Measurements from ENCODE around the gene KMT5C.

DNA sequence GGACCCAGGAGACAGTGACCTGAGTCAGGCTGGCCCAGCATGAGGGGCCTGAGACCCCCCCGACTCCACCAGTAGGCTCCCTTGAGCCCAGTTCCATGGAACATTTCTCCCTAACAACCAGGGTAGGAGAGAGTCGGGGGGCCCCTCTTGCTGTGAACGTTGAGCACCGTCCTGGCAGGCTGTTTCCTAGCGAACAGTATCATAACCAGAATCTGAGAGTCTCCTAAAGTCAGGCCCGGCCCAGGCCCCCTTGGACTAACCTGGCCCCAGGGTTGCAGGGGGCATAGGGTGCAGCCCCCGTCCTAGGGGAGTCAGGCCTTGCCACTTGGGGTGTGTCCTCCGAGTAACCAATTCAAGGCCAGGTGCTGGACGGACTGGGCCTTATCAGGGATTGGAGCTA lies 28.3 kb upstream of the KMT5C start:
- TF ChIP-seq, protein P1, sequence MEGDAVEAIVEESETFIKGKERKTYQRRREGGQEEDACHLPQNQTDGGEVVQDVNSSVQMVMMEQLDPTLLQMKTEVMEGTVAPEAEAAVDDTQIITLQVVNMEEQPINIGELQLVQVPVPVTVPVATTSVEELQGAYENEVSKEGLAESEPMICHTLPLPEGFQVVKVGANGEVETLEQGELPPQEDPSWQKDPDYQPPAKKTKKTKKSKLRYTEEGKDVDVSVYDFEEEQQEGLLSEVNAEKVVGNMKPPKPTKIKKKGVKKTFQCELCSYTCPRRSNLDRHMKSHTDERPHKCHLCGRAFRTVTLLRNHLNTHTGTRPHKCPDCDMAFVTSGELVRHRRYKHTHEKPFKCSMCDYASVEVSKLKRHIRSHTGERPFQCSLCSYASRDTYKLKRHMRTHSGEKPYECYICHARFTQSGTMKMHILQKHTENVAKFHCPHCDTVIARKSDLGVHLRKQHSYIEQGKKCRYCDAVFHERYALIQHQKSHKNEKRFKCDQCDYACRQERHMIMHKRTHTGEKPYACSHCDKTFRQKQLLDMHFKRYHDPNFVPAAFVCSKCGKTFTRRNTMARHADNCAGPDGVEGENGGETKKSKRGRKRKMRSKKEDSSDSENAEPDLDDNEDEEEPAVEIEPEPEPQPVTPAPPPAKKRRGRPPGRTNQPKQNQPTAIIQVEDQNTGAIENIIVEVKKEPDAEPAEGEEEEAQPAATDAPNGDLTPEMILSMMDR (IDR thresholded peaks at IDR 0.05) = no peak
- TF ChIP-seq POLR2A (IDR thresholded peaks at IDR 0.05; ENCODE audit: low read depth) = no peak

Data from esophagus muscularis mucosa (tissue), 3 donors.